ENCODE measurements around the gene TMBIM6.
"Not testable (repeated sequence)": the region's sequence is repeated elsewhere in the genome, so short reads cannot be mapped to it uniquely, and the experiment has no call there.

The TMBIM6 gene

DNA sequence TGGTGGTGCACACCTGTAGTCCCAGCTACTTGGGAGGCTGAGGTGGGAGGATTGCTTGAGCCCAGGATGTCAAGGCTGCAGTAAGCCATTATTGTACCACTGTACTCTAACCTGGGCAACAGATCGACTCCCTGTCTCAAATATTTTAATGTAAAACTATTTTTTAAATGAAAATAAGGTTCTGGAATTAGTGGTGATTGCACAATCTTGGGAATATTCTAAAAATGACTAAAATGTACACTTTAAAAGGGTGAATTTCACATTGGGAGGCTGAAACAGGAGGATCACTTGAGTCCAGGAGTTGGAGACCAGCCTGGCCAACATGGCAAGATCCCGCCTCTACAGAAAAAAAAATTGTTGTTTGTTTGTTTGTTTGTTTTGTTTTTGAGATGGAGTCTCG lies 12.9 kb upstream of the TMBIM6 start:
- DNase-seq (ENCODE audit: low read depth in 2 of 2, low spot score in 1 of 2) = no peak

DNA sequence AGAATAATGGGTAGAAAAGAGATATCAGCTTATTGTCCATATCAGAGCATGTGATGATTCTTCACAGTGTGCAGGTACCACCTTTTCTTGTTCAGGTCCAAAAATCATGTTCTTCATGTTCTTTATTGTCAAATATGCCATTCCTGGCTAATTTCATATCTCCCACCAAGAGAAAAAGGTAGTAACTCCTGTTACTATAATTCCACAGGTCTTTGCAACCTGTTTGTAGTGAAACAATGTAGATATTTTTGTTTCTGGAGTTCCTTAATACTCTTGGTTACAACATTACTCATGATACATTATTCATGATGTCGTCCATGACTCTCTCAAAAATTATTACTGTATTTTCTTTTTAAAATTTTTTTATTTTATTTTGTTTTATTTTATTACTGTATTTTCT lies 11.3 kb upstream of the TMBIM6 start:
- DNase-seq (ENCODE audit: low read depth in 2 of 2, low spot score in 1 of 2) = no peak

DNA sequence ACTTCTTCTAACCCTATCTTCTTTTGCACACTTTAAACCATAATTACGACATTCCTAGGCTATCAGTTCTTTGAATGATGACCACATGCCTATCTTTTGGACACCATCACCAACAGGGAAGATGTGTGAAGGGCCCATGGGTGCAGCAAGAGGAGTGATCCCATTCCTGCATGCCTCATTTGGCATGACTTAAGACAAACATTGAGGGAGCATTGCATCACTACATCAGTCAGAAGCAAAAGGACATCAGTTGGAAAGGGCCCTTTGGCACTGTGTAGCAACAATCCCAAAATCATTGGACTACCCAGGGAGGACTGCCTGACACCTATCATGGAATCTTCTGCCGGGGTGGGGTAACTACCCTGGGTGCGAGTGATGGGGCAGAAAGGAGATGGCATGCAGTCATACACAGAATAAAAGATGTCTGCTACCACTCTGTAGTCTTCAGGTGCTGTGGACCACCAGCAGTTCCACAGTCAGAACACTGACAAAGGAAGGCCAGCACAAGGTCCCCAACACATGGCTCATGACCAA lies 10.7 kb upstream of the TMBIM6 start:
- DNase-seq (ENCODE audit: low read depth in 2 of 2, low spot score in 1 of 2) = no peak

DNA sequence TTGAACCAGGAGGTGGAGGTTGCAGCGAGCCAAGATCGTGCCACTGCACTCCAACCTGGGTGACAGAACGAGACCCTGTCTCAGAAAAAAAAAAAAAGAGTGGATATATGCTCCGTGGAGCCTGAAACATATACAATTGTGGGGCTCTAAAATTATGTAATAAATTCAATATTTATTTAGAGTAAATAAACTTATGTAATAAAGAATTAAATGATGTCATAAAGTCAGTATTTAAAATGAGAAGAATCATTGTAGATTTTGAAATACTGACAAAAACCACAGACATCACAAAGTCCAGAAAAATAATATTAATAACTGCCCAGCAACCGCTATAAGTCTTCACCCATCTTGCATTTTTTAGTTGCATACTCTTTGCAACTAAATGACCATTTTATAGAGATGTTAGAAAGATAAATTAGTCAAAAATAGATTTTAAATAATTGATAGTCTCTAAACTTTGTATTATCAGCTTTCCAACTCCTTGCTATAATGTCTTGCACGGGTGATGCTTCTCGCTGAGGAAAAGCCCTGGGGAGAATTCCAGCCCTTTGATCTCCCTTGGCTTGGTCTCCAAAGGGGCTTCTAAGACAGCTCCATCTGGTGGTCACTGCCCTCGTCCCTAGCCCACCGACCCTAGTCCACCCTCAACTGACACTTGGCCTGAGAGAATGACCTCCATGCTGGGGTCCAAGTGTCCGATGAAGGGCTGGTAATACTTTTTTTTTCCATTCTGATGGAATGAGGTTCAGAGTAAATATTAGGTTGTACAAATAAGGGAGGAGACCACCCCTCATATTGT lies 7.9 kb upstream of the TMBIM6 start:
- DNase-seq (ENCODE audit: low read depth in 2 of 2, low spot score in 1 of 2) = no peak

DNA sequence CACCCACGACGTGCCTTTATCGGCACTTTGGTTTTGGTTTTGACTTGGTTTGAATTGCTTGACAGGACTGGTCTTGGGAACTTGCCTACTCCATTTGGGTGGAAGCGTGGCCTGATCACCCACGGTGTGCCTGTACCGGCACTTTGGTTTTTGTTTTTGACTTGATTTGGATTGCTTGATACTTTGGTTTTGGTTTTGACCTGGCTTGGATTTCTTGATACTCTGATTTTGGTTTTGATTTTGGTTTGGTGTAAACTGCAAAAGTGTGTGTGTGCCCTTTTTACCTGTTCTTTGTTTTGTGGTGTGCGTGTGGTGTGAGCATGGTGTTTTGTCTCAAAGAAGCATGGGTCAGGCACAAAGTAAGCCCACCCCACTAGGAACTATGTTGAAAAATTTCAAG lies 6.5 kb upstream of the TMBIM6 start:
- DNase-seq (ENCODE audit: low read depth in 2 of 2, low spot score in 1 of 2) = not testable (repeated sequence)

DNA sequence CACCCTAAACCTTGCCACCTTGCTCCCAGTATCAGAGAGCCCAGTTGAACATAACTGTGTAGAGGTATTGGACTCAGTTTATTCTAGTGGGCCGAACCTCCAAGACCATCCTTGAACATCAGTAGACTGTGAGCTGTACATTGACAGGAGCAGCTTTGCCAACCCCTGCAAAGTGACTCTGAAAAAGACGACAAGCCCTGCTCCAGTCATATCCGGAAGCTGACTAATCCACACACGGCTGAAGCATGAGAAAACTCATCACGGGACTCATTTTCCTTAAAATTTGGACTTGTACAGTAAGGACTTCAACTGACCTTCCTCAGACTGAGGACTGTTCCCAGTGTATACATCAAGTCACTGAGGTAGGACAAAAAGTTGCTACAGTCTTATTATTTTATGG lies 2.6 kb upstream of the TMBIM6 start:
- not testable (repeated sequence) for DNase-seq (ENCODE audit: low read depth in 2 of 2, low spot score in 1 of 2)

DNA sequence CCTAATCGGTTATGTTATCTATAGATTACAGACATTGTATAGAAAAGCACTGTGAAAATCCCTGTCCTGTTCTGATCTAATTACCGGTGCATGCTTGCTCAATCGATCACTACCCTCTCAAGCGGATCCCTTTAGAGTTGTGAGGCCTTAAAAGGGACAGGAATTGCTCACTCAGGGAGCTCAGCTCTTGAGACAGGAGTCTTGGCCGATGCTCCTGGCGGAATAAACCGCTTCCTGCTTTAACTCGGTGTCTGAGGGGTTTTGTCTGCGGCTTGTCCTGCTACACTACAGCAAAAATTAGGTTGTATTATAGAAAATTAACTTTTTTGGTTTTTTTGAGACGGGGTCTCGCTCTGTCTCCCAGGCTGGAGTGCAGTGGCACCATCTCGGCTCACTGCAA lies 1.1 kb upstream of the TMBIM6 start:
- DNase-seq (ENCODE audit: low read depth in 2 of 2, low spot score in 1 of 2) = not testable (repeated sequence)

DNA sequence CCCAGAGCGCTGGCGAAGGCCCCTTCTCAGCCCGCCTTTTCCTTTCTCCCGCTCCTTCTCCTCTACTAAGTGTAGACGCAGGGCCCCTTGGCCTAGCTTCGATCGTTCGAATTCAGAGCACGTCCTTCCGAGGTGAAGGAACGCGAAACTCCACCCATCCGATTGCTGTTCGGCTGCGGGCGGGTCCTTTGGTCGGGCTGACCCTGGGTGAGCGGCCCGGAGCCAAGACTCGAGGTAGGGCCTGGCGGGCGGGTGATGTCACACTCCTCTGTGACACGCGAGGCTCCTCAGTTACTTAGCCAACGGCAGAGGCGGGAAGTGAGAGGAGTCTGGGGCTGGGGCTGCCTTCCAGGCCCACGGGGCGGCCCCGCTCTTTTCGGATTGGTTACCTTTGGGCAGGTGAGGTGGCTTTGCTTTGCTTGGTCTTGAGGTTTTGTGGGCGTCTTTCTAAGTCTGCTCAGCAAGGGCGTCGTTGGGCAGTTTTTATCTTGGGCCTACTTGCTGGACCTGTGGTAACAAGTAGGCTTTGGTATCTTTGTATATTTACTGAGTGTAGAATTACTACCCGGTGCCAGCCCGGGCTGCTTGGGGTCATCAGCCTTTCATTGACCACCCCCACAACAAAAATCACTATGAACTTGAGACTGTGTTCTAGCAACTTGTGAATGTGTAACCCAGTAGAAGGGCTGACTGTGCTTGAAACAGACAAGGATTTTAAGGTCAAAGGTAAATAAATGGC lies 694 bp downstream of the TMBIM6 start:
- DNase-seq (ENCODE audit: low read depth in 2 of 2, low spot score in 1 of 2) = peak; percentile 65 to 68

DNA sequence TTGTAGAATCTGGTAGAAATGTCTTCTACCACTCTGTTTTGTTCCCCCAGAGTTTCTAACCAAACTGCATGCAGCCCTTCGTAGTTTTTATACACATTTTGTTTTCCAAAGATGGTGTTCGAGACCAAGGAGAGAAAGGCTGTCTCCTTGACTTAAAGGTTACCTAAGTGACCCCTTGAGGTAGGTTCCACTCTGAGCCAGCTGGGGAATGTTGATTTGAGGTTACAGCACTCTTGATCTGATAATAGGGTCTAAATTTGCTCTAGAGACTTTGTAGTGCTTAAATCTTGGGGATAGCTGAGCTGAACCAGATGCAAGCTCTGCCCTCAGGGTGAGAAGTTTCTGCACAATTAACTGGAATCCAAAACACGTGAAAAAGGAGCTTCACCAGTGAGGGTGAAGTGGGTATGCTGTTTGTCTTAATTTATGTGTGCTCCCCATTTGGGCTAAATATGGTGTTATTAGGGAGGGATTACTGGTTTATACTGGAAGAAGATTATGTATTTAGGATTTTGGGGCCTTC lies 3.1 kb downstream of the TMBIM6 start:
- no peak for DNase-seq (ENCODE audit: low read depth in 2 of 2, low spot score in 1 of 2)

DNA sequence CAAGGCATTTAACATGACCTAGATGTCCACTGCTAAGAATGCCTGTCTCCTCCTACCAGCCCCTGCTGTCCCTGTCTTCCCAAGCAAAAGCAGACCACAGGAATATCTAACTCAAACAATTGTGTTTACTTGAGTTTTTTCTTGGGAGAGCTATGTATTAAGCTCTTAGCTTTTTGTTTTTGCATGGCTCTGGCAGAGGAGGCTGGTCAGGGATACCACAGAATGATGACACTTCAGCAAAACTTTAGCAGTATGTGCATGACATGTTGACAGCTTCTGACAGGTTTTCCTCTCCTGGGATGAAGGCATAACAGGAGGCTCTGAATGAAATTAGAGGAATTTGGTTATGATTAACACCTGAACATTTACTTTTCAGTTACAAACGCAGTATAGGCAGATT lies 6.9 kb downstream of the TMBIM6 start:
- no peak for DNase-seq (ENCODE audit: low read depth in 2 of 2, low spot score in 1 of 2)

DNA sequence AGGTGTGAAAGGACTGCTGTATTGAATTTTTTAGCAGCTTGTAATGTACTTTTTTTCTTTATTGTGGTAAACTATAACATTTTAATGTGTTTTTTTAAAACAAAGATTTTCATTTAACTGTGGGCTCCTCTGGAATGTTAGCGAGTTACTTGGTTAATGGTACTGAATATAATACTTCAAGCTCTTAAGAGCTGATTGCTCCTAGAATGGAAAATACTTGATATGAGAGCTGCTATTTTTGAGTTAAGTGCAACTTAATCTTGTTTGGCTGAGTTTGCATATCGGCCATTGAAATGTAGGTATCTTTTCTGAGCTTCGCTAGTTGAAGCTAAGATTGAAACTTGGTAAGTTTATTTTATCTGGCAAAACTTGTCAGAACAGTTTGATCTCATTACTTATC lies 7.4 kb downstream of the TMBIM6 start:
- DNase-seq (ENCODE audit: low read depth in 2 of 2, low spot score in 1 of 2) = no peak

DNA sequence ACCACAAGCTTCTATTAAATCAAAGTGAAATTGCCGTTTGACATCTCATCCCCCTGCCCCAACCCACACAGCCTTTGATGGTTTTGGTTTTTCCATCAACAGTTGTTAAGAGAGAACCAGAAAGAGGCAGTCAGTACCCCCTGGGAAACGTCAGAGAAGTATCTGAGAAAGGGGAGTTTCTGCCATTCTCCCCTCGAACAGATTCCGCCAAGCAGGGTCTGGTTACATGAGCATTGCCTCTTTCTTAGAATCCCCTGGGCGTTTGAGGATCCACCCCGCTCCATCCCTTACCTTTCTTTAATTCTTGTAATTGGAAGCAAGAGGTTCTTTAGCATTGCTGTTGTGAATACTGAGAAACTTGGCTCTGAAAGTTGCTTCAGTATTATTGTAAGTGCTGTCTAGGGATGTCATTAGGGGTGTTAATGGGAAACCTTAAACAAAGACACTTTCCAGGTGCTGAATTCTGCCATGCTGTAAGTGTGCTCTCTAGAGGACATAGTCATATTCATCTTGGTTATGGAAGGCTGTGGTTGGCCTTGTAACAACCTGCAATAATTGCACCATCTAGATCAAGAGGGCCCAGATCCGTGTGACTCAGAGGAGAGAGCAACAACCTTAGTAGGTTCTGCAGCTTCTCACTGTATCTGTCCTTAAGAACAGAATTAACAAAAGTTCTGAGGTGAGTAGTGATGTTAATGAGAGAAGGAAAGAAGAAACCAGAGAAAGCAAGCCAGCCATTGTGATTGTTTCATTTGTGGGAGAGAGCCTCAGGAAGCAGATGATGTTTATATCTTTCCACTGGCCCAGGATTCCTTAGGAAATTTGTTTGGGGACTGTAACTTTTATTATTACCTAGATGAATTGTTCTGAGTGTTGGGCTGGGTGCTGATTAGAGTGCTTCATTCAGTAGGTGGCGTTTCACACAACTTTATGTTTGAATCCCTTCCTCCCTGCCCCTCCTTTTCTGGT lies 9.0 kb downstream of the TMBIM6 start:
- DNase-seq (ENCODE audit: low read depth in 2 of 2, low spot score in 1 of 2) = no peak

DNA sequence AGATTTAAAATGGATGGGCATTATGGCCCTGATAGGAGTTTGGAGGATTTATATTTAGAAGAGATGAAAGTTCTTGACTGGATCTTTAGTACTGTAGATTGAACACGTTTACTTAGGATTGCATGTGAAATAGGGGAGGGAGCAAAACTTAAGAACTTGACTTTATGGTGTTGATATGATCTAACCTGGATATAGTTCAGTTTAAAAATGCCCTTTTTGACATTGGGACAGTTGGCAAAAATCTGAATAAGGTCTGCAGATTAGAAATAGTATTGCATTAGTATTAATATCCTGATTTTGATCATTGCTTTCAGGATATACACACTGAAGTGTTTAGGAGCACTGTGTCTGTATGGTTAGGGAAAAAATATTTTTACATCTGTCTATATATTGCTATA lies 9.6 kb downstream of the TMBIM6 start:
- no peak for DNase-seq (ENCODE audit: low read depth in 2 of 2, low spot score in 1 of 2)

DNA sequence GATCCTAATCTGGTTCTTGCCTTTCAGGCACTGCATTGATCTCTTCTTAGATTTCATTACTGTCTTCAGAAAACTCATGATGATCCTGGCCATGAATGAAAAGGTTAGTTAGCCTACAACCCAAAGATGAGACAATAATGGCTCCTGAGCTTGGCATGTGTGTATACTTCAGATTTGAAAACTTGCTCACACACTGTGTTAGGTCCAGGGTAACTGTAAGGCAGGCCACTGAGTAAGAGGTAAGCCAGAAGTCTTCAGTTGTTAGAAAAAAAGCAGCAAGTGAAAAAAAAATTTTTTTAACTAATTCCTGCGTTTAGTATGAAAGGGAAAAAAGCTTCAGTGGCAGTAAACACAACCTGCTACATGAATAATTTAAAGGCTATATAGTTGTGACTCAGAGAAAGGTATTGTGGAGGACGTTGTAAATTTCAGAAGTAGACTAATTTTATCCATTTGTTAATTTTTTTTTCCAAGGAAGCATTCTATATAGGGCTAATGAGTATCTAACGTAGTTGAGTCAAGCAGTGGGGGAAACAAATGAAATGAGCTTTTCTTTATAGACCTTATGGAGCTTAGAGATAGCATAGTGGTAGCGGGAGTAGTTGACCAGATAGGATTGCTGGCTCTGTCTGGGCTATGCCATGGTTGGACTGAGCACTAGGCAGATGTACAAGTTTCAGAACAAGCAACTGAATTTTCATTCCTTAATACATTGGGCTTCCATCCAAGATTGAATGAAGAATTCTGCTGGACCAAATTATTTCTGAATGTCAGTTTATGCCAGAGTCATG lies 20.5 kb downstream of the TMBIM6 start:
- no peak for DNase-seq (ENCODE audit: low read depth in 2 of 2, low spot score in 1 of 2)

DNA sequence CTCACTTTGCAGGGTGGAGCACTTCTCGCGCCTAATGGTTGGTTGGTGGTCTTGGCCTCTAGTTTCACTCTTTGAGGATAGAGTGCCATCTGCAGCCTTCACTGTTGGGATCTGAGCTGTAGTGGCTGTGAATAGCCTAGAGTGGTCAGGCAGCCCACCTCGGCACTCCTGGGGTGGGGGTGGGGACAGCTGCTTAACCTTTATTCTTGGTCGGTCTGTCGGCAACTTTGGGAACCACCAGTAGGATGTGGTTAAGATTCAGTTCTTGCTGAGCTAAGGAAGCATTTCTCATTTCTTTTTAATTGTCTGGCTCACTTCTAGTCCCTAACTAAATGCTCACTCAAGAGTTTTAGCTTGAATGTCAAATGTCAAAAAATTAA lies 21.1 kb downstream of the TMBIM6 start:
- no peak for DNase-seq (ENCODE audit: low read depth in 2 of 2, low spot score in 1 of 2)

DNA sequence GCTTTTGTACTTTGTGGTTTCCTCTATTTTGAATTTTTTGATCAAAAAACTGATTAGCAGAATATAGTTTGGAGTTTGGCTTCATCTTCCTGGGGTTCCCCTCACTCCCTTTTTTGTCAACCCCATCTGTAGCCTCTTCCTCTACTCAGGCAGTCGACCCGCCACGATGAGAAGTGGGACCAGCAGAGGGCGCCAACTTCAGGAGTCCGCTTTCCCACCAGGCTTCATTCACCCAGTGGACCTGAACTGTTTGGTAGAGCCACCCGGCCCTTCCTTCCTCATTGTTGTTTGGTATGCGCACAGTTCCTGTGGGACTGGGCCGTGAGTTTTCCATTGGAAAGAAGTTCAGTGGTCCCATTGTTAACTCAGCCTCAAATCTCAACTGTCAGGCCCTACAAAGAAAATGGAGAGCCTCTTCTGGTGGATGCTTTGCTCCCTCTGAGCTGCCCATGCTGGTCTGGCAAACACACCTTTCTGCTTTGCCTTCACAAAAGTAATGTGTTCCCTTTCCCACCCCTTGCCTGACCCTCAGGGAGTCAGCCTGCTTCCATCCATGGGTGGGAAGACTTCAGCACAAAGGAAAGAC lies 21.7 kb downstream of the TMBIM6 start:
- peak; percentile 52 to 61 for DNase-seq (ENCODE audit: low read depth in 2 of 2, low spot score in 1 of 2)

DNA sequence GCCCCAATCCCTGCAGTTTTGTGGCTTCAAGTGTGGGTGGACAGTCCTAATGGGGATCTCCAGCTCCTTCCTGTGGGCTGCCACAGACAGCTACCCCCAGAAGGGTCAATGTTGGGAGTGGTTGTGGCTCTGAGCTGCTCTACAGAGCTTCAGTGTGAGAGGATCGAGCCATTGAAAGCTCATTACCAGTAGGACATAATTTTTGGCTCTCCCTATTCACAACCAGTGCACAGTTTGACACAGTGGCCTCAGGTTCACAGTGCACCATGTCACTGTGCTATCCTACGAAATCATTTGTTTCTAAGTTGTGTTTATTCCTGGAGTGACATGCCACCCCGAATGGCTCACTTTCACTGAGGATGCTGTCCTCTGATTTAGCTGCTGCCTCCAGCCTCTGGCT lies 22.8 kb downstream of the TMBIM6 start:
- DNase-seq (ENCODE audit: low read depth in 2 of 2, low spot score in 1 of 2) = no peak

DNA sequence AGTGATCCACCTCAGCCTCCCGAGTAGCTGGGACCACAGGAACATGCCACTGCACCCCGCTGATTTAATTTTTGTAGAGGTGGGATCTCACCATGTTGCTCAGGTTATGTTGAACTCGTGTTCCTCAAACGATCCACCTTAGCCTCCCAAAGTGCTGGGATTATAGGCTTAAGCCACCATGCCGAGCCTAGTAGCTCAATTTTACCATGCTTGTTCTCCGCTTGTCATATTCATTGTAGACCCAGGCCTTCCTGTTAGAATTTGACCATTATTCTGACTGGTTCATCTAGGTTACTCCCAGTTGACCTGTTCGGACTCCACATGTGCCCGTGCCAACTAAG lies 24.7 kb downstream of the TMBIM6 start:
- DNase-seq (ENCODE audit: low read depth in 2 of 2, low spot score in 1 of 2) = no peak

DNA sequence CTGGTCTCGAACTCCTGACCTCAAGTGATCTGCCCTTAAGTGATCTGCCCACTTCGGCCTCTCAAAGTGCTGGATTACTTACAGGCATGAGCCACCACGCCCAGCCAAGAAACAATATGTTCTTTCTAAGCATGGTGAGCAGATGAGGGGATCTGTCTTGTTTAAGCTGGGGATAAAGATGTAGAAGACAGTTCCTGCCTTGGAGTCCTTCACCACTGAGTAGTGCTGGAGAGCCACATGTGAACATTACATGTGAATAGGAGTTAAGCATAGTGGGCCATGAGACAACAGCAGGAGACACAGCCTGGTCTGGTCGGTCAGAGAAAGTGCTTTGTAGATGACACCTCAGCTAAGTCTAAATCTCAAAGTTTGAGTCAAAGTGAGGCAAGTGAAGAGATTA lies 26.0 kb downstream of the TMBIM6 start:
- no peak for DNase-seq (ENCODE audit: low read depth in 2 of 2, low spot score in 1 of 2)

DNA sequence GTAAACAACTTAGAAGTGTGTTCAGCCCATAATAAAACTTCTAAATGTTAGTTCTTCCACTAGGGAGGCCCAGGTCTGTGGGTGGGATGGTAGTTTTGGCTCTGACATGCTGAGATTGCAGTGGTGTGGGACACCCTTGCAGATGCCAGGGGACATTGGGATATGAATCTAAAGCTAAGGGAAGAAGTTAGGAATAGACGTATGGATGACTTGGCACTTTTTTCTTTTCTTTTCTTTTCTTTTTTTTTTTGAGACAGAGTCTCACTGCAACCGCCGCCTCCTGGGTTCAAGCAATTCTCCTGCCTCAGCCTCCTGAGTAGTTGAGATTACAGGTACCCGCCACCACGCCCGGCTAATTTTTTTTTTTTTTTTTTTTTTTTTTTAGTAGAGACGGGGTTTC lies 31.7 kb downstream of the TMBIM6 start:
- not testable (repeated sequence) for DNase-seq (ENCODE audit: low read depth in 2 of 2, low spot score in 1 of 2)

All from stimulated activated CD8-positive, alpha-beta memory T cell treated with anti-CD3 and anti-CD28 coated beads, Interleukin-4, amount 100 ng/mL, for 1 hour (primary cell).